Sigmoid colon (tissue), 3 donors: ENCODE results near the gene ADAMTS12.

Experiments
- CTCF ChIP-seq, 4 experiments: fragments of 450-650 bp in 3 of 4; fragments of 200-600 bp in 1 of 4; IDR thresholded peaks; one replicate each; pipeline ENCODE4 v1.5.1; 2016 to 2019; ENCODE audit warnings: antibody characterized with exemption in 4 of 4, mild to moderate bottlenecking in 3 of 4, moderate library complexity in 2 of 4
- POLR2A ChIP-seq, 2 donors: fragments of 450-650 bp; IDR thresholded peaks; one replicate each; pipeline ENCODE4 v1.6.1; 2016; ENCODE audit warnings: antibody characterized with exemption in 2 of 2, mild to moderate bottlenecking in 2 of 2, moderate library complexity in 2 of 2

- no peak for TF ChIP-seq CTCF (IDR thresholded peaks at IDR 0.05)
- TF ChIP-seq POLR2A (IDR thresholded peaks at IDR 0.05): no peak
Observed at GRCh38 chr5:33631139-33631538, 260.7 kb downstream of the ADAMTS12 start.
